Renal cortical epithelial cell (primary cell): Measurements from ENCODE around the gene PLPPR5. TPM values are rescaled to one million over a fixed set of nuclear protein-coding genes. Genes with fewer than 3 reads are reported as not detected.

Experiments
- DNase-seq: peaks from one replicate; pipeline ENCODE4 v3.0.0-alpha.2; 2011; ENCODE audit warnings: low read depth
- total RNA-seq: library from RNA; depleted of rRNA; stranded (reverse); fragments of >200 nt; gene quantifications from 2 replicates; pipeline ENCODE4 v1.2.3, GENCODE V29; 2014

The PLPPR5 gene
- total RNA-seq, 1 donor from 2014 or later: 0.05 TPM

DNA sequence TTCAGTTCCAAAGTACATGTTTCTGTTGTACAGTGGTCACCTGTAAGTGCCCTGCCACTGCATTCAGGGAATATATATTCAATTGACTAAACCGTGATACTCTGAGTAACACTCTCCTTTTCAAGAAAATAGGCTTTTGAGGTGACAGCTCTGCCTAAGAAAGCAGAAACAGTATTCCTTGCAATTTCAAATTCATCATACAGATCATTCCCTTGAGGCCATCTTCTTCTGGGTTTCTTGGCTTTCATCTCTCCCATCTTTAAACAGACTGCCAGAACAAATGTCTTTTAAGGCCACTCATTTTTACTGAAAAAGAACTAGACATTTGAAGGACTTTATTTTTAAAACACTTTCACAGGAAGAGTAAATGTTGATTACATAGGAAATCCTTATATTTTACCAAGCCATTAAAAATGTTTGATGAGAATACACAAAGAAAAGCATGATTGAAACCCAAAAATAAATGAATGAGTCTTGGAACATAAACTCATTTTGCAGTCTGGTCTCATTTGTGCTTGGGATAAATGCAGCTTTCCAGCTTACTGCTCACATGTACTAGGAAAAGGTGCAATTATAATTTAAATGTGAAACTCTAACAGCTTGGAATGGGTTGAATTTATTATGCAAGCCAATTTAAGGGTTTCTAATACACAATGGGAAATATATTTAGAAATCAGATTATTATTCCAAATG lies 34.7 kb downstream of the PLPPR5 start:
- DNase-seq: no peak

DNA sequence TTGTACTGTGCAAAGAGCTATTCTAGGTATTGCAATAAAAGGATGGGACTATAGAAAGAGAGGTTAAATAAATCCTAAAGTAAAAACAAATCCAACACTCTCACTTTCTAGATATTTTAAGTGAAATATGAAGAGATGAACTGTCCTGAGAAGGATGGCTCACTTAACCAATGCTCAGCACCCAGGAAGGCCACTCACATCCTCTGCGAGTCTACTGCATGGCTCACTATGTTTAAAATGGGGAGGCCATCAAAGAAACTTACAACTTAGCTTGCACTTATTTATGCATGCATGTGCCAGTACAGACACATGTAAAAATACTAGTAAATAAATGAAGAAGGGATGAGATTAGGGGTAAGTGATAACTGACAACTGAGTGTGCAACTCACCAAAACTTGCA lies 37.5 kb downstream of the PLPPR5 start:
- no peak for DNase-seq

DNA sequence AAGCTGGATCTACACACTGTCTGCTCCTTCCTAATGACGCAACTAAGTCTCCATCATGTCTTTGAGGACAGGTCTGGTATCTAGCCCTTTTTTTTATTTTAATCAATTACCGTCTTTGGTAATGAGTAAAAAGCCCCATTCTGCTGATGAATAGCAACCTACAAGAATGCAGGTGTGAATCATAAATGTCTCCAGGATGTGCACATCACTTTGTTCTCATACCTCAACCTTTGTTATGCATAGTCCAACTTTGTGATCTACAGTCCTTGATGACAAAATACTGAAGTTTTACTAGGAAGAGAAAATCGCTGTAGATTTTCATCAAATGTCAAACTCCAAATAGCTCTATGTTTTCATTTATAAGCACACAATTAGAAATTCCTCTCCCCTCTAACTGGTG lies 39.3 kb downstream of the PLPPR5 start:
- no peak for DNase-seq

DNA sequence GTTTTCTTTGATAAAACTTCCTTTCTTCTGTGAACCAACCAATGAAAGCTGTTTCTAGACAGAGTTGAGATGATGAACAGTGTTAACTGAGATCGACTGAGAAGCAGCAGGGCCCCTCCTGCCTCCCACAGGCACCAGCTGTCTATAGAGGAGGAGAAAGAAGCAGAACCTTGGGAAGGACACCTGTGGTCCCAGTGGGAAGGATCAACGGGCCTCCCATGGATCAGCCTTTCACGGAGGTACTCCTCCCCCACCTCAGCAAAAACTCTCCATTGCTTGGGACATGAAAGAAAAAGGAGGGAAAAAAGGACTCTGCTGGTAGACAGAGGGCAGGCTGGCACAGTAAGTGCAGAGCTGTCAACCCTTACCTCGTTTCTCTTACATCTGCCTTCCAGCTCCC lies 40.5 kb downstream of the PLPPR5 start:
- DNase-seq: no peak

DNA sequence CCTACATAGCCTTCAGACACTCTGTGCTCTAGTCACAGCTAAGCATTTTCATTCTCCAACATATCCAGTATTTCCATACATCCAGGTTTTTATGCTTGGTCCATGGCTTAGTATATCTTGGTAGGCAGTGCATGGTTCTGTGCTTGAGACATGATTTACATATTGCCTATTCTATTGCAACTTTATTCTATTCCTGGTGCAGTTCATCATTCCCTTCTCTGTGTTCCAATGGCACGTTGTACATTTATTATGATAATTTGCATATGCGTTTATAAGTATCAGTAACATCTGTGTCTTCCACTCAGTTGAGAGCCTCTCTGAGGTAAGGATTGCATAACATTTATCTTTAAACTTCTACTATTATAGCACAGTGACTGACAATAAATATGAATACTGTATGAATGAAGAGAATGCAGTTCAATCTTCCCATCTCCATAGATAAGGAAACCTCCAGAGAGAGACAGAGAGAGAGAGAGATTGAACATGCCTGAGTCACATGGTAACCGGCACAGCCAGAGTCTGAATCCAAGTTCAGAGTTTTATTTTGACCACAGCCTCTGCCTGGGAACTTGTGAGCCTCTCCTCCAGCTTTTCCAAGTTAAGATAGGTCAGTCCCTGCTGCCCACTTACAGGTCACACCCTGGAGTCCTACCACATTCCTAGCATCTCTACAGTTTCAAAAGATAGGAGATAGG lies 41.5 kb downstream of the PLPPR5 start:
- DNase-seq: no peak

DNA sequence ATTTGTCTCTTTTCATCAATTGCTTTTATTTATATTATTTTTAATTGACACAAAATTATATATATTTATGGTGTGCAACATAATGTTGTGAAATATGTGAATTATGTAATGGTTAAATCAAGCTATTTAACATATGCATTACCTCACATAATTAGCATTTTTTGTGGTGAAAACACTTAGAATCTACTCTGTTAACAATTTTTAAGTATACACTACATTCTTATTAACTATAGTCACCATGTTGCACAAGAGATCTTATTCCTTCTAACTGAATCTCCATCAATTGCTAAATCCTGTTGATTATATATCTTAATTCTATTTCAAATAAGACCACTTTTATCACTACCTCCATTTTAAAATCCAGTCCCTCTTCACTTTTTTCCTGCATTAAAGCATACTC lies 42.5 kb downstream of the PLPPR5 start:
- DNase-seq: peak; percentile 26

DNA sequence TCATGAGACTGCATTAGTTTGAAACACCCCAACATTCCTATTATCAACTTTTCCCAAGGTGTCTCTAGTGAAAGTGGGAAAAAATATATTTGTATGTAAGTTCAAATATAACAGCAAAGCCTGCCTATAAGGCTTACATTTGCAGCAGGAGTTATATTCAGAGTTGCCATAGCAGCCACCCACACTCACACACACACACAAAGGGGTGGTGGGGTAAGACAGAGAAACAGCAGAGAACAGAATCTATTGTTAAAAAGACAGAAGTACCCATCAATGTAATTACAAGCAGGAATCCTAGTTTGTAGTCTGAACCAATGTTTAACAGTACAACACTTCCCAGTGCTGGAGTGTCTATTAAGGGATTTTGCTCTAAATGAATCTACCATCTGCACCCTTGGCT lies 55.0 kb downstream of the PLPPR5 start:
- peak; percentile 9 for DNase-seq

DNA sequence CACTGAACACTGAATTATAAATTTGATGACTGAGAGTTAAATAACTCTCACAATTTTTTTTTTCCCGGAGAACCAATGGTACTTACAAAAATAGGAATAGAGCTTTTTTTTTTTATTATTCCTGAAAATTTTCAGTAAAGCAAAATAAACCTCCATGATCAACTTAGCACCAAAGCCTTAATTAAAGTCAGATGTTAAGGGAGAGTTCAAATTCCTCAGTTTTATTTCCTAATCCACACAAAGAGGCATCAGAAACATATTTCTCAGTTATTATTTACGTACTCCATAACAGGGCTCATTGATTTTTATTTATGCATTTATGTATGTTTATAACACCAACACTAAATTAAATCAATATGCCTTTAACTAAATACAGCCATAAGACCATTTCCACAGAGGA lies 55.5 kb downstream of the PLPPR5 start:
- no peak for DNase-seq

DNA sequence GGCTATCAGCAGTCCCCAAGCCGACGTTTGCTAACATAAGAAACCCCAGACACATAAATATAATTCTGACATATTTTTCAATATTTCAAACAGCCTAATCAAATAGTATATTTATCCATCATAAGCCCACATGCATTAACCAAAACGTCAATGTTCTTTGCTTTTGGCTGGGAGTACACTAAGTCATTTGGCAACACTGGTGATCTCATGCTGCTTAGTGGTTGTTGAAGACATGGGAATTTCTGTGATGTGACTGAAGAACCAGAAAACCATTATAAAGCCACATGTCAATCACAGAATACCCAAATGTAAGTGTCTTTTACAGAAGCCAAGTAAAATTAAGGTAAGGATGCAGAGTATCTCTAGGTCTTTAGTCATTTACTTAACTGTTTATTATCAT lies 57.6 kb downstream of the PLPPR5 start:
- no peak for DNase-seq

DNA sequence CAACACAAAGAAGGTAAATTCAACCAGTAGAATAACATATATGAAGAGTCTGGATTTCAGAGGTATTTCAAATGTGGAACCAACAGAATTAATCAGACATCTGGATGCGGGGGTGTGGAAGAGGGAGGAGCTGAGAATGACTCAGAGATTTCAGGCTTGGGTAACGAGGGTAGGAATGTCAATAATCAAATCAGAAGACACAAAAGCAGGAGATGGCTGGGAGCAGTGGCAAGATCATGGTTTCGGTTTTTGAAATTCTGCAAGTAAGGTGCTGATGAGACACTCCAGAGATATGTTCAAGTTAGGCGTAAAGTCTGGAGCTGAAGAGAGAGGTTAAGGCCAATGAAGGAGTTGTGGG lies 64.0 kb downstream of the PLPPR5 start:
- DNase-seq: peak; percentile 47

DNA sequence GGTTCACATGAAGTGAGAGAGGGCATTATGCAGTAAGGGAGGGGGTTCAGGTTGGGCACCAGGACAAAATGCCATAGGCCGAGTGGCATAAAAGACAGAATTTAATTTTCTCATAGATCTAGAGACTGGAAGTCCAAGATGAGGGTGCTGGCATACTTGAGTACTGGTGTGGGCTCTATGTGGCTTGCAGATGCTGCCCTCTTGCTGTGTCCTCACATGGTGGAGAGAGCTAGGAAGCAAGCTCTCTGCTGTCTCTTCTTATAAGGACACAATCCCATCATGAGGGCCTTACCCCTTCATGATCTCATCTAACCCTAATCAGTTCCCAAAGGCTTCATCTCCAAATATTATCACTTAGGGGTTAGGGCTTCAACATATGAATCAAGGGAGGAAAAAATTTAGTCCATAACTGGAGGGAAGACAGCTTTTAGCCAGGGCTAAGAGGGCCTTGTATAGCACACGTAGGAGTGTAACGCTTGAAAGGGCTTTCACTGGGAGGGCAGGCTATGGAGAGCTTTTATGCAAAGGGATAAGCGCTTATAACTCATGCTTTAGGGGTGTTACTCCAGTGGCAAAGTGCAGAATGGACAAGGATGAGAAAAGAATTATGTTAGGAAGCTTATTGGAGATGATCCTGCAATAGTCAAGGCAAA lies 64.5 kb downstream of the PLPPR5 start:
- DNase-seq: no peak

DNA sequence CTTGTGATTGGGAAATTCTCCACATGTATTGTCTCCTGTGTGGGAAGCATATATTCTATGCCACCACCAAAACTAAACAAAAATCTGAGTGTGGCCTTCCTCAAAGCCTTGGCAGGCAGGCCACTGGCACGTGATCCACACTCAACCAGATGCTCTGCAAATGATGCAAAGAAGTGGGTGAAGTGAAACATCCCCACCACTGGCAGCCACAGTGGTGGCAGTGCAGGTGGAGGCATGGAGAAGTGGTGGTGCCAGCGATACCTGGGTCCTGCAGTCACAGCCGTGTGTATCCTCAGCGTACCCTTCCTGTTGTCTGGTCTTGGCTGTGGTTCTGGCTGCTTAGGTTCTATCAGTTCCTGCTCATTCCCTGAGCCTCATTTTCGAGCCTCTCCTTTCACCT lies 65.2 kb downstream of the PLPPR5 start:
- no peak for DNase-seq

DNA sequence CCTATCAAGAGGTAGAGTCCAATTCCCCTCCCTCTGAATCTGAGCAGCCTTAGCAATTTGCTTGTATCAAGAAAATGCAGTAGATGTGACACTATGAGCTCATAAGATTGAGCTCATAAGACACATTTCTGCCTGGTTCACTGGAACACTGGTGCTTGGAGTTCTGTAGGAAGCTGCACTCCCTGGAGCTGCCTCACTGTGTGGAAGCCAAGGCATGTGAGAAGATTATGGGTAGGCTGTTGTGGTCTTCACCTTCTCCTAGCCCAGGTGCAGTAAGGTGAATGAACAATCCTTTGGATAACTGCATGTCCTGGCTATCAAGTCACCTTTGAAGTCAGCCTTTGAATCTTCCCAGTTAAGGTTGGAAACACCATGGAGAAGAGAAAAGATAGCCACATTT lies 67.3 kb downstream of the PLPPR5 start:
- no peak for DNase-seq

DNA sequence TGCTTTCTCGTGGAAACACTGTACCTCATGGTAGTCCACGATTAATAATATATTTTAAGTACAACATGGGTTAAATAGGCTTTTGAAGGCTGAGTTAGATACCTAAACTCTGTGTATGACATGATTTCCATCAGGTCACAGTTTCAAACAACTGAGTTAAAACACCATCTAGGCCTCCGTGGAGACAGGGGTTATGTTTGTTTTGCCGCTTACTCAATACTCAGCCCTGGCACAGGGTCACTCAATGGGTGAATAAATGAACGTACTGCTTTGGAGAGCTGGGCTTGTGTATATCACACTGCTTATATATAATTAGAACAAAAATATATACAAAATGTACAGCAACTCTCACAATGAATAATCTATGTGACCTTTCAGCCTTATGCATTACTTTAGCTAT lies 72.5 kb downstream of the PLPPR5 start:
- no peak for DNase-seq

DNA sequence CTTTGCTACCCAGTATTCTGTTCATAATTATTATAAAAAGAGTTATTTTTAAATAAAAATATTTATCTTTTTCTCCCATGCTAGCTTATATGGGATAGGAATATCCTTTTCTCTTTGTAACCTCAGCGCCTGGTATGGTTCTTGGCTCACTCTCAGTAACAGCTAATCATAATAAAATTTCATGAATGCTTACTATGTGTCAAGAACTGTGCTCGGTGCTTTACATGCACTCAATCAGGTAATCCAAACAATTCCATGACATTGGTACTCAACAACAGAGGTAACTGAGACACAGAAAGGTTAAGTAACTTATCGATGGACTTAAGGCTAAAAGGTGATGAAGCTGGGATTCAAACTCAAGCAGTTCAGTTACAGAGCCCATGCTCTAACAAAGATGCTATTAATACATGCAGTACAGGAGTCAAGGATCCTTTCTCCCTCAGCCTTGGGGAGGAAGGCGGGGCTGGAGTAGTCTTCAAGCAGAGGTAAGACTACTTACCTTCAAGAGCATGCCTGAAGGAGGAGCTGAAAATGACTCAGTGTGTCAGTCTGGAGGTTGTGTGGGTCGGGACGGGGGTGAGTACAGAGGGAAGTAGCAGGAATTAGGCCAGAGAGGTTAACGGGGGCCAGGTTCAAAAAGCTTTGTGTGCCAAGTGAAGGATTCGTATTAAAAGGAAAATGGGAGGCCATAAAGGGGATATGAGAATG lies 73.4 kb downstream of the PLPPR5 start:
- DNase-seq: no peak

DNA sequence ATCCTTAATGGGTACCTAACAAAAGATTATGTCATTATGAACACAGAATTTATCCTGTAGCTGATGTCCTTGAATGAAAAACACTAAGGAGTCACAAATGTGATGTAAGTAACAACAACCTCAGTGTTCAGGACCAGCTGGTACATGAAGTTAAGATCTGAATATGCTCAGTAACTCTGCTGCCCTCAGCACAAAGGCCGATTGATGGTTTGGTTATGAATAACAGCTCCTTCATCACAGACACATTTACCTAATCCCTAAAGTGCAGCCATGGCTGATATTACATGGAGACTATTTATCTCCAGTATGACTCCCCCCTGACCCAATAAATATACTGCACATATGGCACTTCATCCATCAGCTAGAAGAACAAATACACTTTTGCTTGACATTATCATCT lies 75.2 kb downstream of the PLPPR5 start:
- no peak for DNase-seq

DNA sequence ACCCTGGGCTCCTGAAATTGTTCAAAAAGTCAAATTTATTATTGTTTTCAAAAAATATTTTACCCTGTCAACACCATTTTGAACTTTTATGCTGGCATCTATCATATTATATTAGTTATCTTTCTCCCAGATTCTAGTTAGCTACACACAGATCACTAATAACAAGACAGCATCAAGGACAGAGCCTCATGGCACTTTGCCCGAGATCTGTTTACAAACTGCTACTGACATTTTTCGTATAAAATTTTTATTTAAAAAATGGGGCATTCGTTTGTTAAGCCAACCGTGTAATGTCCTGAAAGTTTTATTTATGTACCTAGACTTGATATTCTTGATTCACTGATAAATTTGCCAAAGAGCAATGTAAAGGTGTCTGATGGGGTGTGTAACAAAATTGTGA lies 78.1 kb downstream of the PLPPR5 start:
- DNase-seq: no peak

DNA sequence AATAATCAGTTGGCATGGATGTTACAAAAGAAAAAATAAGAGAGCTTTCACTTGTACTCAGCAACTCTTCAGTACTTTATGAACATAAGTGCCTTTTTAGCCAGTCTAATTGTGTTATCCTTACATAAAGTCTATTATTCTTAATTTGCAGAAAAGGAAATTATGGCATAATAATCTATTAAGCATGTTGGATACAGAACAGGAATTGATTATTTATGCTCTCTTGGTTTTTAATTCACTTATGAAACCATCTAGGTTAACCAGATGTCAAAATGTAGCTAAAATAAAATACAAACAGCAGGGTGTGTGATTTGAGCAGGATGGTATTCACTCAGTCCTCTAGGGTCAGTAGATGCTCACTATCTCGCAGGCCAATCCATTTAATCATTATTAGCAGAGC lies 79.7 kb downstream of the PLPPR5 start:
- no peak for DNase-seq

DNA sequence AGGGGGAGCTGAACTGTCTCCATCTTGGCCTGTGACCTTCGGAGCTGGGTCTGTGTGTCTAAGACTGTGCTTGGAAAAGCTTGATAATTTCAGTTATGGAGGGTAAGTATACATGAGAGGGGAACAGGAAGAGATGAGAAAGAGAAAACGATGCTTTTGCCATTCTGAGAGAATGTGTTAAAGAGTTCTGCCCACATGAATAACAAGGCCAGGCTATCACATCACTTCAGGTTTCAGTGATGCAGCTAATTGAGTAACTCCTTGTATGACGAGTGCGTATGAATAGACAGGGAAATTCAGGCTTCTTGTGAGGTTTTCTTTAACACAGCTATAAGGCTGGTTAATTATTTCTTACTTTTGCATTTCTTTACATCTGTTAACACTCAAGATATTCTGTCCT lies 81.0 kb downstream of the PLPPR5 start:
- no peak for DNase-seq

DNA sequence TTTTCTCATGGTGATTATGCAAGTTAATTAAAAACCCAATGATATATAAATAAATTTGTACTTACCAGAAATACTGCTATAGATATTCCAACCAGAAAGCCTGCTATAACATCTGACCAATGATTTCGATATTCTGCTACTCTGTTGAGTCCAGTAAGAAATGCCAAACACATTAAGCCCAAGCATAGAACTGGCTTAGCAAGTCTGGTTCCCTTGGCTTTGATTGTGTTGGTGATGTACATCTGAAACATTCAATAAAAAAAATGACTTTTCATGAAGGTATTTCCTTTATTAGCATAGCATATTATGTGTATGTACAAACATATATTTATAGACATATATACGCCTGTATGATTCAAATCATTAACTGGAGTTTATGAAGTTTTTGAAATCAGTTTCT lies 82.8 kb downstream of the PLPPR5 start:
- DNase-seq: no peak

DNA sequence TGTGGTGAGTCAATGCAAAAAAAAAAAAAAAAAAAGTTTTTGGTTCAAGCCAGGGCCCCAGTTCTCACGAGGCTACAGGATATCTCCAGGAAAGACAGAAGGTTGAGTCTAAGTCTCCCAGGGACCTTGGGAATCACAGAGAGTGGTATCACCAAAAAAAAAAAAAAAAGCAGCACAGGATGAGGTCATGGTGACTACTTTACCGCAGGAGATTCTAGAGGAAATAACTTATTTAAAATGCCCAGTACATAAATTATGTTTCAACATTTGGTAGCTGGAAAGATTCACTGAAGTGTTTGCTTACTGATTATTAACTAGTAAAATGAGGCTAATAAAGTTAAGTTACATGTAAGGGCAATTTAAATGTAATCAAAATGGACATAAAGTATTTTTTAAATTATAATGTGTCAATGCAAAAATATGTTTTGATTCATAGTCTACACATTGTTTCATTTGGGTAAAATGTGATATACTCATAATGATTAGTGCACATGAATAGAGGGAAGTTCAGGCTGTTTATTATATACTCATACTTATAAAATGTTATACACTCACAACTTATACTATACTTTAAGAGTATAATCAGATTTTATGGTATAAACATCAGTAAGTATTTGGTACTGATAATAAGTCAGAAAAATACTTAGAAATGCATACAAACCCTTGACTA lies 84.1 kb downstream of the PLPPR5 start:
- peak; percentile 32 for DNase-seq

DNA sequence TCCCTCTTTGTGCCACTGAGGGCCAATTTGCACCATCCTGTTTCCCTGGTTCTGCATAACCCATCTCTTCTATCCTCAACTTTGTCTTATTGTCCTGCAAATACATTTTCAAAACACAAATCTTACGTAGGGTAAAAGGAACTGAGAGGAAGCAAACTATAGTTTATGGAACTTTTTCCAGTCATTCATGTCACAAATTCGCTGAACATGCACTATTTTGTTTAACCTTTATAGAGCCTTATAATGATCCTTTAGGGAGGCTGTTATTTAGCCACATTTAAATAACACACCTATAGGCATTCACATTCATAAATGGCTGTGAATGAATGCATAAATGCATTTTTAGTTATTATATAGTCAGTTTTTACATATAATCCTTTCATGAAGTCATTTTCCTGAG lies 85.0 kb downstream of the PLPPR5 start:
- no peak for DNase-seq
